NCI-H748 (cell line): ENCODE measurements around the gene SLC24A3.
A peak's percentile ranks its signal among the peaks of the same experiment; 100 is the strongest.

Experiments used
- DNase-seq: peaks from one replicate; lab custom pipeline; 2025; ENCODE audit not compliant: unreplicated experiment; lab: John Stamatoyannopoulos, UW

The SLC24A3 gene

GRCh38 chr20:19236371-19237055 is 24.1 kb downstream of the SLC24A3 start:
- no peak for DNase-seq

- no peak for DNase-seq
These were observed 29.0 kb downstream of the SLC24A3 start for GRCh38 chr20:19241440-19241839.

GRCh38 chr20:19244291-19244690 is 31.8 kb downstream of the SLC24A3 start:
- no peak for DNase-seq

GRCh38 chr20:19249106-19249879 is 36.9 kb downstream of the SLC24A3 start:
- peak; percentile 24 for DNase-seq

- no peak for DNase-seq
These were observed 37.9 kb downstream of the SLC24A3 start for GRCh38 chr20:19250346-19250745.

- no peak for DNase-seq
These were observed 39.1 kb downstream of the SLC24A3 start for GRCh38 chr20:19251506-19251905.

GRCh38 chr20:19251958-19252357 is 39.5 kb downstream of the SLC24A3 start:
- no peak for DNase-seq

- no peak for DNase-seq
These were observed 40.1 kb downstream of the SLC24A3 start for GRCh38 chr20:19252451-19253120.

- no peak for DNase-seq
These were observed 40.9 kb downstream of the SLC24A3 start for GRCh38 chr20:19253316-19253715.

GRCh38 chr20:19253916-19254820 is 41.7 kb downstream of the SLC24A3 start:
- no peak for DNase-seq

GRCh38 chr20:19254956-19255355 is 42.5 kb downstream of the SLC24A3 start:
- peak; percentile 18 for DNase-seq

GRCh38 chr20:19256085-19256484 is 43.6 kb downstream of the SLC24A3 start:
- DNase-seq = no peak

- no peak for DNase-seq
These were observed 44.6 kb downstream of the SLC24A3 start for GRCh38 chr20:19256906-19257595.

- DNase-seq = peak; percentile 28
These were observed 45.4 kb downstream of the SLC24A3 start for GRCh38 chr20:19257865-19258264.

GRCh38 chr20:19259141-19259591 is 46.7 kb downstream of the SLC24A3 start:
- DNase-seq = no peak

GRCh38 chr20:19260412-19261090 is 48.1 kb downstream of the SLC24A3 start:
- peak; percentile 39 for DNase-seq

- DNase-seq = no peak
These were observed 51.7 kb downstream of the SLC24A3 start for GRCh38 chr20:19264191-19264590.

- DNase-seq = no peak
These were observed 53.4 kb downstream of the SLC24A3 start for GRCh38 chr20:19265646-19266374.

- DNase-seq = no peak
These were observed 56.0 kb downstream of the SLC24A3 start for GRCh38 chr20:19268426-19268825.
